BLaER1 (cell line): Measurements from ENCODE around the gene CELF2.

Source experiments
- H3K27ac ChIP-seq: shearing (Covaris generic); formaldehyde crosslinking; 2 replicates; pipeline ENCODE4 v1.8.1; 2022
- H3K27me3 ChIP-seq: shearing (Covaris generic); formaldehyde crosslinking; 2 replicates; pipeline ENCODE4 v1.8.1; 2022
- H3K36me3 ChIP-seq: shearing (Covaris generic); formaldehyde crosslinking; 2 replicates; pipeline ENCODE4 v1.8.1; 2022
- H3K4me1 ChIP-seq: shearing (Covaris generic); formaldehyde crosslinking; 2 replicates; pipeline ENCODE4 v1.8.1; 2022
- H3K4me2 ChIP-seq: shearing (Covaris generic); formaldehyde crosslinking; 2 replicates; pipeline ENCODE4 v1.8.1; 2022
- H3K4me3 ChIP-seq: shearing (Covaris generic); formaldehyde crosslinking; 2 replicates; pipeline ENCODE4 v1.8.1; 2022
- H3K9ac ChIP-seq: shearing (Covaris generic); formaldehyde crosslinking; 2 replicates; pipeline ENCODE4 v1.8.1; 2022
- H3K9me3 ChIP-seq: shearing (Covaris generic); formaldehyde crosslinking; 2 replicates; pipeline ENCODE4 v1.8.1; 2022
- H4K20me1 ChIP-seq: shearing (Covaris generic); formaldehyde crosslinking; 2 replicates; pipeline ENCODE4 v1.8.1; 2022
- Cebpa-rat ChIP-seq: shearing (Covaris generic); IDR thresholded peaks from 2 replicates; pipeline ENCODE4 v1.8.1; 2022

Gene CELF2

DNA sequence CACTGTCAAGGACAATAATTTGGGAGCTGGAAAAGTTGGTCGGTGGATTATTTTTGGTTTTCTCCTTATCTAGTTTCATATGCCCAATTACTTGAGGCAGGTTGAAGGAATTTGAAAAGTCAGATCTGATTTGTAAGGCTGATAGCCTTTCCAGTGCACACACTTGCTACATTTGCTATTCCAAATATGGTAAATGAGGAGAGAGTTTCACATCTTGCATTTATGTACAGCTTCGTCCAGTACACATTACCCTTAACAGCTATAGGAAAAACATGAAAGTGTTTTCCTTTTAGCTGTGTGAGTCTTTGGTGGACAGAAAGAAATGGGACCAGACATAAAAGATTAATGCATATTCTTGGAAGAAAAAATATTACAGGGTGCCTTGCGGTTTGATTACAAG is 201.8 kb downstream of the CELF2 start:
- Histone ChIP-seq H3K4me3 (no peak overlapping the region), H3K36me3 (peaks cover 100% of the 10 kb centered on the region)

GRCh38 chr10:11223081-11223480 is 205.4 kb downstream of the CELF2 start:
- no peak for TF ChIP-seq Cebpa-rat
- no peaks in the 10 kb centered on the region for H3K9me3 ChIP-seq
- H3K36me3 ChIP-seq: peaks cover 77% of the 10 kb centered on the region
- H3K27ac ChIP-seq: no peak overlapping the region
- H4K20me1 ChIP-seq: peaks cover 95% of the 10 kb centered on the region
- H3K9ac ChIP-seq: no peak overlapping the region
- no peak overlapping the region for H3K4me3 ChIP-seq
- H3K4me1 ChIP-seq: peaks cover 84% of the 10 kb centered on the region
- peak overlapping the region; percentile 76 for H3K4me2 ChIP-seq
- no peaks in the 10 kb centered on the region for H3K27me3 ChIP-seq

More for the DNA sequence above, 201.8 kb downstream of the CELF2 start:
- Histone ChIP-seq H3K9me3 (no peaks in the 10 kb centered on the region), H3K4me1 (peaks cover 48% of the 10 kb centered on the region), H4K20me1 (peaks cover 95% of the 10 kb centered on the region), H3K27me3 (no peaks in the 10 kb centered on the region), H3K4me2 (no peak overlapping the region), H3K27ac (no peak overlapping the region), H3K9ac (no peak overlapping the region)
- no peak for TF ChIP-seq Cebpa-rat

GRCh38 chr10:11223507-11224140 is 206.0 kb downstream of the CELF2 start:
- Histone ChIP-seq H4K20me1 (peaks cover 97% of the 10 kb centered on the region), H3K27me3 (no peaks in the 10 kb centered on the region), H3K9me3 (no peaks in the 10 kb centered on the region), H3K27ac (peak overlapping the region; percentile 77), H3K36me3 (peaks cover 71% of the 10 kb centered on the region), H3K9ac (no peak overlapping the region), H3K4me1 (peaks cover 89% of the 10 kb centered on the region), H3K4me2 (peak overlapping the region; percentile 76), H3K4me3 (no peak overlapping the region)
- TF ChIP-seq Cebpa-rat: no peak

- peaks cover 64% of the 10 kb centered on the region for H3K36me3 ChIP-seq
- H3K27me3 ChIP-seq: no peaks in the 10 kb centered on the region
- H3K4me2 ChIP-seq: peak overlapping the region; percentile 76
- peaks cover 96% of the 10 kb centered on the region for H3K4me1 ChIP-seq
- H3K27ac ChIP-seq: peak overlapping the region; percentile 77
- TF ChIP-seq Cebpa-rat: no peak
- no peak overlapping the region for H3K4me3 ChIP-seq
- H4K20me1 ChIP-seq: peaks cover 97% of the 10 kb centered on the region
- H3K9ac ChIP-seq: no peak overlapping the region
- no peaks in the 10 kb centered on the region for H3K9me3 ChIP-seq
Measured at GRCh38 chr10:11224321-11224720, 206.6 kb downstream of the CELF2 start.

DNA sequence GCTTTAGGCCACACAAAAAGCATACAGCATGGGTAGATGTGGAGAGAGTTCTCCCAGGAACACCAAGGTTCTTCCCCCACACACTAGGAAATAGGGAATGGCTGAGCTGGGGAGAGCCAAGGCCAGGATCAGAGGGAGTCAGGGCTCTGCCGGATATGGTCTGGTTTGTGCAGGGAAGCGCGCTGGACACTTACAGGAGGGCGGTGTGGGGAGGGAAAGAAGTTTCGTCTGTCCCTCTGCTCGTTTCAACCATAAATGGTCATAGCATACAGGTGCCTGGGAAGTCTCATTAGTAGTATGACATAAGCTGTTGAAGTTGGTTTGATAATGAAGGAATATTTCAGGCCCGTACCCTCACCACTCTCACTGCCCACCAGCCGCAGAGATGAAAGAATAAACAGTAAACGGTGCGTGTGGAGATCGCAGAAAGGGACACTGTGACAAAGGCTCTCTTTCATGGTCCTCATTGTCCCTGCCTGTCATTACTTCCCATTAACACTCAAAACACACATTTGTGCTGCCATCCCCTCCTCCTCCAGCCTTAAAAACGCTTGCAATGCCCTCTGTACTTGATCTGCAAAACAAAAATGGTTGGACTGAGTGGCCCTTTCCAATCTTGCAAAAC is 207.2 kb downstream of the CELF2 start:
- Histone ChIP-seq H3K4me2 (peak overlapping the region; percentile 76), H3K27ac (peak overlapping the region; percentile 77), H3K27me3 (no peaks in the 10 kb centered on the region), H3K9me3 (no peaks in the 10 kb centered on the region), H3K9ac (no peak overlapping the region; the same call in 1 of the 2 replicates), H4K20me1 (peaks cover 97% of the 10 kb centered on the region), H3K4me3 (no peak overlapping the region), H3K4me1 (peaks cover 100% of the 10 kb centered on the region), H3K36me3 (peaks cover 58% of the 10 kb centered on the region)
- no peak for TF ChIP-seq Cebpa-rat

DNA sequence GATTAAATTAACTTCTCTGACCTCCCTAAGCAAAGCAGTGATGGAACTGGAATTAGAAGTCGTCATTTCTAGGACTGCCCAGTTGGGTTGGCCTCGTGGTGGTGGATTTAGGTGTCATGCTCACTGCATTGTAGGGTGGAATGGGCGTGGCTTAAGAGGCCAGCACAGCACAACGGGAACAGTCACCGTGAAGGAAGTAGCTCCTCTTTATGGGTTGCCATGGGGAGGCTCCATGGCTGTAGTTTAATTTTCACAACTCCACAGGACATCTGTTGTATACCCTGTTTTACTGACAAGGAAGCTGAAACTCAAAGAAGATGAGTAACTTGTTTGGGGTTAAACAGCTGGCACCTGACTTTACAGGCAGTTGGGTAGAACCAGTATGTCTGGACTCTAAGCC is 208.3 kb downstream of the CELF2 start:
- Histone ChIP-seq H3K27ac (peak overlapping the region; percentile 77), H3K27me3 (no peaks in the 10 kb centered on the region), H3K4me3 (peak overlapping the region; percentile 32; the same call in 1 of the 2 replicates), H3K4me1 (peaks cover 100% of the 10 kb centered on the region), H3K9ac (peak overlapping the region; percentile 27; the same call in 1 of the 2 replicates), H4K20me1 (peaks cover 87% of the 10 kb centered on the region), H3K4me2 (peak overlapping the region; percentile 76), H3K36me3 (peaks cover 48% of the 10 kb centered on the region), H3K9me3 (no peaks in the 10 kb centered on the region)
- no peak for TF ChIP-seq Cebpa-rat

GRCh38 chr10:11227103-11227502 is 209.4 kb downstream of the CELF2 start:
- Histone ChIP-seq H4K20me1 (peaks cover 76% of the 10 kb centered on the region), H3K27ac (peak overlapping the region; percentile 77), H3K4me1 (peaks cover 99% of the 10 kb centered on the region), H3K36me3 (peaks cover 37% of the 10 kb centered on the region), H3K9me3 (no peaks in the 10 kb centered on the region), H3K27me3 (no peaks in the 10 kb centered on the region), H3K4me2 (peak overlapping the region; percentile 76), H3K9ac (peak overlapping the region; percentile 27; the same call in 1 of the 2 replicates), H3K4me3 (peak overlapping the region; percentile 32)
- no peak for TF ChIP-seq Cebpa-rat

DNA sequence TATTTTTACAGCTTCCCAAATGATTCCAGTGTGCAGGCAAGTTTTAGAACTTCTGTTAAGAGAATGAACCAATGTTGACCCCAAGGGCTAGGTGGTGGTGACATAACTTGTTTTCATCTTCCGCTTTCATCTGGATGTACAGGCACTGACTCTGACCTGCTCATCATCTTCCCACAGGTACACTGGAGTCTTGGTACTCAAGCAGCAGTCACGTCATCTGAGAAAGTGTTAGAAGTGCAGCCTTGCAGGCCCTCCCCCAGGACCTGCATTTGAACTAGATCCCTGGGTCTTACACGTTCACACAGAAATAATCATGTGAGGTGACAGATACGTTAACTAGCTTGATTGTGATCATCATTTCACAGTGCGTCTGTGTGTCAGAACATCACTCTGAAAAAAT is 212.2 kb downstream of the CELF2 start:
- Histone ChIP-seq H3K4me3 (peak overlapping the region; percentile 28; the same call in 1 of the 2 replicates), H3K9me3 (no peaks in the 10 kb centered on the region), H3K4me1 (peaks cover 99% of the 10 kb centered on the region), H3K4me2 (peak overlapping the region; percentile 76), H3K9ac (peak overlapping the region; percentile 64; the same call in 1 of the 2 replicates), H3K27me3 (no peaks in the 10 kb centered on the region), H3K36me3 (peaks cover 33% of the 10 kb centered on the region), H3K27ac (peak overlapping the region; percentile 77), H4K20me1 (peaks cover 50% of the 10 kb centered on the region)
- TF ChIP-seq Cebpa-rat: no peak

DNA sequence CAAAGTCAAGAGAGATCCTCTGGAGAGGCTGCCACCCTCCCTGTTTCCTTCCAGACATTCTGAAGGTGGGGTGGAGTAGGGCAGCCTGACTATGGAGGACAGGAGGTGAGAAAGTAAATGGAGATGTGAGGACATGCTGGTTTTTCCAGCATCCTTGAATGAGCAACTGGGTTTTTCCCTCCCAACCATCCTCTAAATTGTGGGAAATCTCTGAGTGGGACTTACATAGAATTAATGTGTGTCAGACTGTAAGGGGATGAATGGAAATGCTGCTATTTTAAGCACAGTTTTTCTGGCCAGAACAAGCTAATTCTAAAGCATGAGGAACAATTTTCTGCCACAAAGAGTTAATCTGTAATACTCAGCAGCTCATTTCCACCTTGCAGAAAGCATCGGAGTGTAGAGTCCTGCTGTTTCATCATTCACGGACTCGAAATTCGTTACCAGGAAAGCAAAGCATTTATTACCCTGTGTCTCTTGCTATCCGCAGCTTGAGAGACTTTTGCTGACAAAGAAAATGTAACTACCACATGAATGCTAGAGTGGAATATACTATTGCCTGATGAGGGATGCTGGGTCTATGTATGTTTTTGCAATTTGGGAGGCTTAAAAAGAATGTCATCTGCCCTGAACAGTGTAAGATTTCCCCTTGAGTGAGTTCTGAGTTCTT is 213.0 kb downstream of the CELF2 start:
- Histone ChIP-seq H3K9ac (peak overlapping the region; percentile 64), H3K9me3 (no peaks in the 10 kb centered on the region), H3K4me3 (peak overlapping the region; percentile 28; the same call in 1 of the 2 replicates), H3K4me1 (peaks cover 99% of the 10 kb centered on the region), H3K27me3 (no peaks in the 10 kb centered on the region), H4K20me1 (peaks cover 50% of the 10 kb centered on the region), H3K27ac (peak overlapping the region; percentile 77), H3K4me2 (peak overlapping the region; percentile 76), H3K36me3 (peaks cover 29% of the 10 kb centered on the region)
- TF ChIP-seq Cebpa-rat: no peak

DNA sequence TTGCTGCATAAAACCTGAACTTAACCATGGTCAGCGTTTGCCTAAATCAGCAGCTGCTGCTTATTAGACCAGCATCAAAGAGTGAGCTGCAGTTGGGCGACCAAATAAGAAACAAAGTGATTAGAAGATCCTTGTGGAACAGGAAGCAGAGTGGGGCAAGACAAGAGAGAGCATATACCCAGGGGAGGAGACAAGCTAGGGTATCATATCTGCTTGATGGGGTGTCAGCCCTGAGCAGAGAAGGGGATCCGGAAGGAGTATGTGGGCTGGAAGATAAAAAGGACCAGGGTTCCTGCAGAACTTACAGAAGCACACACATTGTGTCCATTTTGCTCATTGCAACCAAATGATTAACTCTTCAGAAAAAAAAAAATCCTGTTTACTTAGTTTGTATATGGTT is 213.6 kb downstream of the CELF2 start:
- peaks cover 27% of the 10 kb centered on the region for H3K36me3 ChIP-seq
- H3K27ac ChIP-seq: peak overlapping the region; percentile 77
- peak overlapping the region; percentile 64; the same call in 1 of the 2 replicates for H3K9ac ChIP-seq
- H3K27me3 ChIP-seq: no peaks in the 10 kb centered on the region
- H3K4me2 ChIP-seq: peak overlapping the region; percentile 76
- H3K4me3 ChIP-seq: peak overlapping the region; percentile 28; the same call in 1 of the 2 replicates
- peaks cover 50% of the 10 kb centered on the region for H4K20me1 ChIP-seq
- TF ChIP-seq Cebpa-rat: no peak
- H3K9me3 ChIP-seq: no peaks in the 10 kb centered on the region
- H3K4me1 ChIP-seq: peaks cover 99% of the 10 kb centered on the region
